IMR-90 (cell line): Measurements from ENCODE around the gene RAB28. TPM values are rescaled to one million over a fixed set of nuclear protein-coding genes. Genes with fewer than 3 reads are reported as not detected.

ENCODE experiments used
- ATAC-seq: fragments of 200-7000 bp; cut with Tn5 transposase; 2 replicates; pipeline ENCODE4 v1.9.1; 2020; ENCODE audit warnings: low read depth, mild to moderate bottlenecking, moderate library complexity
- BruUV-seq: library from RNA; stranded (reverse); fragments of 400-500 nt; replicated peaks from 2 replicates; lab custom pipeline; 2021; lab: Mats Ljungman, UMichigan
- CTCF ChIA-PET: fragments of 300-600 bp; formaldehyde crosslinking; extraction: SDS; loops from one replicate; lab custom pipeline; 2021; ENCODE audit warnings: antibody characterized with exemption; lab: Yijun Ruan, JAX
- POLR2A ChIA-PET: fragments of 300-600 bp; sonication (Branson Sonifier 250); formaldehyde crosslinking; loops from one replicate; lab custom pipeline; 2022; ENCODE audit warnings: antibody characterized with exemption; ENCODE audit not compliant: unreplicated experiment; lab: Charles Lee
- DNase-seq: peaks from one replicate; pipeline ENCODE4 v3.0.0; 2013
- H2AFZ ChIP-seq: replicated peaks from 2 replicates; pipeline ENCODE3; 2013; ENCODE audit warnings: low read length, mild to moderate bottlenecking; ENCODE audit not compliant: poor library complexity
- H2AK5ac ChIP-seq: 2 replicates; pipeline ENCODE4 v1.6.1; 2013; ENCODE audit warnings: low read depth, low read length, inconsistent platforms
- H2AK9ac ChIP-seq: replicated peaks from 2 replicates; pipeline ENCODE3; 2013; ENCODE audit warnings: mild to moderate bottlenecking, low read depth, low read length, moderate library complexity; ENCODE audit not compliant: poor library complexity
- H2BK120ac ChIP-seq: 2 replicates; pipeline ENCODE4 v1.6.1; 2013; ENCODE audit warnings: low read depth, low read length, inconsistent platforms
- H2BK15ac ChIP-seq: 3 replicates; pipeline ENCODE4 v1.6.1; 2013; ENCODE audit warnings: low read depth, low read length, inconsistent platforms
- H2BK20ac ChIP-seq: 2 replicates; pipeline ENCODE4 v1.6.1; 2013; ENCODE audit warnings: low read depth, mild to moderate bottlenecking, inconsistent platforms, low read length, moderate library complexity
- H2BK5ac ChIP-seq: 2 replicates; pipeline ENCODE4 v1.6.1; 2013; ENCODE audit warnings: mild to moderate bottlenecking, low read depth, low read length, inconsistent platforms; ENCODE audit not compliant: poor library complexity, severe bottlenecking
- H3K14ac ChIP-seq: replicated peaks from 2 replicates; pipeline ENCODE4 v1.6.1; 2013; ENCODE audit warnings: low read depth, low read length, inconsistent platforms
- H3K18ac ChIP-seq: 2 replicates; pipeline ENCODE4 v1.6.1; 2013; ENCODE audit warnings: low read depth, low read length, control low read depth
- H3K23ac ChIP-seq: 2 replicates; pipeline ENCODE4 v1.6.1; 2013; ENCODE audit warnings: low read depth, low read length, inconsistent platforms
- H3K27ac ChIP-seq: 2 replicates; pipeline ENCODE4 v1.5.1; 2013; ENCODE audit warnings: mild to moderate bottlenecking, control low read depth, low read length; ENCODE audit not compliant: insufficient read depth
- H3K27me3 ChIP-seq: 2 replicates; pipeline ENCODE4 v1.6.1; 2013; ENCODE audit warnings: low read length; ENCODE audit not compliant: control insufficient read depth, insufficient read depth
- H3K36me3 ChIP-seq: 2 replicates; pipeline ENCODE4 v1.6.1; 2013; ENCODE audit warnings: low read length, mixed read lengths; ENCODE audit not compliant: control insufficient read depth, insufficient read depth
- H3K4ac ChIP-seq: 2 replicates; pipeline ENCODE4 v1.6.1; 2013; ENCODE audit warnings: low read depth, low read length, inconsistent platforms
- H3K4me1 ChIP-seq: 2 replicates; pipeline ENCODE4 v1.6.1; 2013; ENCODE audit warnings: low read length, mixed read lengths; ENCODE audit not compliant: control insufficient read depth, insufficient read depth
- H3K4me2 ChIP-seq: 2 replicates; pipeline ENCODE4 v1.6.1; 2013; ENCODE audit warnings: low read depth, mild to moderate bottlenecking, control low read depth, low read length, moderate library complexity
- H3K4me3 ChIP-seq: 2 replicates; pipeline ENCODE4 v1.5.1; 2013; ENCODE audit warnings: low read depth, mild to moderate bottlenecking, control low read depth, low read length, moderate library complexity; ENCODE audit not compliant: insufficient read depth
- H3K56ac ChIP-seq: 2 replicates; pipeline ENCODE4 v1.6.1; 2013; ENCODE audit warnings: low read length, inconsistent platforms; ENCODE audit not compliant: insufficient read depth; ENCODE audit errors: extremely low read depth
- H3K79me1 ChIP-seq, 2 experiments: 2 replicates each; pipeline ENCODE4 v1.6.1; 2013; ENCODE audit warnings: low read length in 2 of 2, inconsistent platforms in 1 of 2, low read depth in 1 of 2
- H3K9ac ChIP-seq: 2 replicates; pipeline ENCODE4 v1.6.1; 2013; ENCODE audit warnings: low read depth, low read length, control low read depth
- H3K9me1 ChIP-seq: 2 replicates; pipeline ENCODE4 v1.6.1; 2013; ENCODE audit warnings: low read length, inconsistent platforms; ENCODE audit not compliant: insufficient read depth
- H3K9me3 ChIP-seq: 2 replicates; pipeline ENCODE4 v1.6.1; 2013; ENCODE audit warnings: low read length; ENCODE audit not compliant: control insufficient read depth, insufficient read depth
- H4K20me1 ChIP-seq: 2 replicates; pipeline ENCODE4 v1.6.1; 2013; ENCODE audit warnings: low read length, inconsistent platforms; ENCODE audit not compliant: insufficient read depth
- H4K5ac ChIP-seq: 2 replicates; pipeline ENCODE4 v1.6.1; 2013; ENCODE audit warnings: mild to moderate bottlenecking, low read depth, low read length, control low read depth
- H4K8ac ChIP-seq, 2 experiments: 2 replicates each; pipeline ENCODE4 v1.6.1; 2013; ENCODE audit warnings: low read depth in 2 of 2, low read length in 2 of 2, control low read depth in 1 of 2, inconsistent platforms in 1 of 2
- H4K91ac ChIP-seq: 2 replicates; pipeline ENCODE4 v1.6.1; 2013; ENCODE audit warnings: low read depth, low read length, inconsistent platforms; ENCODE audit not compliant: insufficient read depth
- CEBPB ChIP-seq: IDR thresholded peaks from 2 replicates; pipeline ENCODE4 v1.6.1; 2012; ENCODE audit warnings: low read depth, low read length, improper control_type of control experiment
- CTCF ChIP-seq: conservative IDR thresholded peaks from 2 replicates; pipeline ENCODE4 v1.5.1; 2012; ENCODE audit warnings: mild to moderate bottlenecking, low read depth, low read length, improper control_type of control experiment
- ELK1 ChIP-seq: fragments of 150-350 bp; IDR thresholded peaks from 2 replicates; pipeline ENCODE4 v1.6.1; 2016; ENCODE audit warnings: low read depth, mild to moderate bottlenecking, low read length, moderate library complexity, borderline replicate concordance
- MAFK ChIP-seq: IDR thresholded peaks from 2 replicates; pipeline ENCODE4 v1.6.1; 2012; ENCODE audit warnings: low read depth, low read length, improper control_type of control experiment
- POLR2A ChIP-seq: IDR thresholded peaks from 2 replicates; pipeline ENCODE4 v1.6.1; 2012; ENCODE audit warnings: mild to moderate bottlenecking, low read depth, low read length
- RAD21 ChIP-seq: IDR thresholded peaks from 2 replicates; pipeline ENCODE4 v1.6.1; 2012; ENCODE audit warnings: low read length, improper control_type of control experiment
- RCOR1 ChIP-seq: IDR thresholded peaks from 2 replicates; pipeline ENCODE4 v1.6.1; 2012; ENCODE audit warnings: mild to moderate bottlenecking, low read length, improper control_type of control experiment; ENCODE audit not compliant: insufficient replicate concordance
- SMC3 ChIP-seq: fragments of 150-350 bp; IDR thresholded peaks from 2 replicates; pipeline ENCODE4 v1.6.1; 2016; ENCODE audit warnings: low read depth, mild to moderate bottlenecking, antibody characterized with exemption, low read length, moderate library complexity
- USF2 ChIP-seq: fragments of 150-350 bp; IDR thresholded peaks from 2 replicates; pipeline ENCODE4 v1.6.1; 2017; ENCODE audit warnings: mild to moderate bottlenecking, antibody characterized with exemption, low read length, low read depth
- WGBS, 2 experiments: methylation state at CpG; one replicate each; pipeline versions ENCODE4 v1.1.5 to v1.1.7; 2013; ENCODE audit warnings: missing lambda C conversion rate in 2 of 2; ENCODE audit not compliant: insufficient read length in 1 of 2; ENCODE audit errors: extremely low coverage in 2 of 2; 5-methylcytosine and 5-hydroxymethylcytosine counted together
- dilution Hi-C: fragments of 300-500 bp; cut with HindIII; formaldehyde crosslinking; loops from one replicate; pipeline ENCODE4 v1.14.3; 2018; ENCODE audit warnings: low sequenced_read_pairs; ENCODE audit not compliant: unreplicated experiment
- in situ Hi-C: fragments of 300-500 bp; cut with MboI; formaldehyde crosslinking; loops from 3 replicates; pipeline ENCODE4 v1.14.3; 2019; ENCODE audit warnings: low sequenced_read_pairs, inconsistent platforms, mixed read lengths
- intact Hi-C: fragments of 100-400 bp; cut with micrococcal nuclease; formaldehyde crosslinking; loops from 2 replicates; pipeline ENCODE4 v1.10.0; 2022
- polyA plus RNA-seq, 3 experiments: library from polyadenylated mRNA; depleted of rRNA; stranded (reverse); fragments of >200 nt; gene quantifications; 2 replicates each; pipeline ENCODE4 v1.2.3, GENCODE V29; 2012; ENCODE audit warnings: low replicate concordance in 1 of 3
- total RNA-seq: library from RNA; depleted of rRNA; stranded (reverse); fragments of >200 nt; gene quantifications from 2 replicates; pipeline ENCODE4 v1.2.3, GENCODE V29; 2012

The RAB28 gene
- total and polyA plus RNA-seq, 2 of the 4 experiments (the other 2 are of a cell fraction): 7.5 to 10.8 TPM

- no CpG with 5 or more reads among the region's 3 CpGs for WGBS, 2 experiments
- H3K79me1 ChIP-seq: no peaks in the 10 kb centered on the region
- in situ Hi-C loops: no loop called here
These were observed 32.2 kb upstream of the RAB28 start for GRCh38 chr4:13516315-13516860.

More at GRCh38 chr4:13516315-13516860, 32.2 kb upstream of the RAB28 start:
- Histone ChIP-seq H4K20me1 (no peaks in the 10 kb centered on the region), H3K9ac (no peak overlapping the region), H3K4me3 (no peak overlapping the region), H2AK5ac (no peak overlapping the region), H3K36me3 (no peaks in the 10 kb centered on the region), H3K4ac (no peak overlapping the region), H4K8ac (no peak overlapping the region), H2BK120ac (no peak overlapping the region), H2BK20ac (no peak overlapping the region), H3K56ac (no peak overlapping the region), H4K91ac (no peak overlapping the region), H2BK5ac (no peak overlapping the region), H3K27ac (no peak overlapping the region), H4K5ac (no peak overlapping the region), H3K14ac (no peak overlapping the region), H3K23ac (no peak overlapping the region), H3K9me3 (no peaks in the 10 kb centered on the region), H2AFZ (no peak overlapping the region), H2BK15ac (no peak overlapping the region), H3K4me1 (no peaks in the 10 kb centered on the region), H2AK9ac (no peak overlapping the region), H3K27me3 (peaks cover 6% of the 10 kb centered on the region), H3K9me1 (no peaks in the 10 kb centered on the region), H3K4me2 (no peak overlapping the region), H3K18ac (no peak overlapping the region)
- dilution Hi-C loops (no loop called here), intact Hi-C loops (loop anchor here (10.0 kb wide), 1 partner anchor 922 kb away; no protein-coding TSS in a partner anchor)
- TF ChIP-seq CTCF (no peak), POLR2A (no peak), MAFK (no peak), USF2 (no peak), RCOR1 (no peak), RAD21 (no peak), SMC3 (no peak), ELK1 (no peak), CEBPB (no peak)
- ChIA-PET CTCF (no interaction called here), POLR2A (no interaction called here)
- ATAC-seq: no peak
- no TSS peak for BruUV-seq
- no peak for DNase-seq
